K562 (cell line): Measurements from ENCODE around the gene MDN1. TPM values are rescaled to one million over a fixed set of nuclear protein-coding genes. Genes with fewer than 3 reads are reported as not detected.

Experiments
- CBFA2T3 ChIP-seq: fragments of 450-650 bp; IDR thresholded peaks from 2 replicates; pipeline ENCODE4 v1.6.1; 2017
- NCOA4 ChIP-seq: fragments of 450-650 bp; IDR thresholded peaks from 2 replicates; pipeline ENCODE4 v1.6.1; 2018; ENCODE audit warnings: mild to moderate bottlenecking; ENCODE audit not compliant: partially characterized antibody
- NFE2L1 ChIP-seq: fragments of 450-650 bp; IDR thresholded peaks from 2 replicates; pipeline ENCODE4 v1.6.1; 2016; ENCODE audit warnings: missing genetic modification characterization, low read depth, mild to moderate bottlenecking, missing compliant biosample characterization, moderate library complexity, borderline replicate concordance
- NR0B1 ChIP-seq: fragments of 450-650 bp; IDR thresholded peaks from one replicate; pipeline ENCODE4 v1.6.1; 2018; ENCODE audit warnings: mild to moderate bottlenecking, moderate library complexity; ENCODE audit not compliant: partially characterized antibody
- PBX2 ChIP-seq, 2 experiments: IDR thresholded peaks in 1 of 2; conservative IDR thresholded peaks in 1 of 2; 2 replicates each; pipeline ENCODE4 v1.6.1; 2016; ENCODE audit warnings: low read depth in 2 of 2, mild to moderate bottlenecking in 1 of 2, missing compliant biosample characterization in 1 of 2, missing genetic modification characterization in 1 of 2, moderate library complexity in 1 of 2
- POLR2A ChIP-seq: fragments of 450-650 bp; conservative IDR thresholded peaks from 2 replicates; pipeline ENCODE4 v1.6.1; 2016
- POLR2AphosphoS2 ChIP-seq: IDR thresholded peaks from 2 replicates; pipeline ENCODE4 v1.6.1; 2012; ENCODE audit warnings: low read length, improper control_type of control experiment
- RBM25 ChIP-seq: fragments of 200-400 bp; formaldehyde crosslinking; IDR thresholded peaks from 2 replicates; pipeline ENCODE4 v1.6.1; 2018; ENCODE audit warnings: low read length, low read depth, moderate library complexity; ENCODE audit not compliant: severe bottlenecking
- SIN3B ChIP-seq: fragments of 450-650 bp; IDR thresholded peaks from 2 replicates; pipeline ENCODE4 v1.6.1; 2017; ENCODE audit warnings: low read depth, mild to moderate bottlenecking, moderate library complexity
- SP1 ChIP-seq: sonication (generic); formaldehyde crosslinking; IDR thresholded peaks from 2 replicates; pipeline ENCODE4 v1.8.1; 2022; ENCODE audit warnings: mild to moderate bottlenecking, missing genetic modification reagents
- TAF7 ChIP-seq: fragments of 450-650 bp; IDR thresholded peaks from 2 replicates; pipeline ENCODE4 v1.6.1; 2016; ENCODE audit warnings: missing genetic modification characterization, missing compliant biosample characterization
- TCF7L2 ChIP-seq: fragments of 150-350 bp; IDR thresholded peaks from 2 replicates; pipeline ENCODE4 v1.6.1; 2016; ENCODE audit warnings: low read depth, mild to moderate bottlenecking, low read length, moderate library complexity
- THRAP3 ChIP-seq: fragments of 450-650 bp; IDR thresholded peaks from 2 replicates; pipeline ENCODE4 v1.6.1; 2016; ENCODE audit warnings: mild to moderate bottlenecking, inconsistent platforms, borderline replicate concordance
- YY1 ChIP-seq, 3 experiments: IDR thresholded peaks; 2 replicates each; pipeline ENCODE4 v1.6.1; 2011; ENCODE audit warnings: low read length in 2 of 3, mild to moderate bottlenecking in 2 of 3, moderate library complexity in 2 of 3, borderline replicate concordance in 1 of 3, control low read depth in 1 of 3, low read depth in 1 of 3; ENCODE audit not compliant: insufficient read depth in 3 of 3, insufficient replicate concordance in 2 of 3, control insufficient read depth in 1 of 3, insufficient read length in 1 of 3; ENCODE audit errors: extremely low read depth in 1 of 3
- ZBTB17 ChIP-seq: fragments of 450-650 bp; formaldehyde crosslinking; IDR thresholded peaks from 2 replicates; pipeline ENCODE4 v1.4.0; 2020; ENCODE audit warnings: mild to moderate bottlenecking
- ZBTB9 ChIP-seq: fragments of 450-650 bp; formaldehyde crosslinking; IDR thresholded peaks from 2 replicates; pipeline ENCODE4 v1.4.0; 2020; ENCODE audit warnings: mild to moderate bottlenecking, moderate library complexity
- ZNF76 ChIP-seq: fragments of 250-450 bp; sonication (Bioruptor Pico); IDR thresholded peaks from 2 replicates; pipeline ENCODE4 v1.4.0; 2020; ENCODE audit warnings: mild to moderate bottlenecking, moderate library complexity, borderline replicate concordance
- polyA plus RNA-seq, 8 experiments: library from polyadenylated mRNA; depleted of rRNA in 4 of 8; stranded (reverse) in 5 of 8; unstranded in 3 of 8; fragments of >200 nt; fragmentation: Nextera tagmentation in 2 of 8; fragmentation: Illumina TruSeq in 1 of 8; extraction: Ambion mirVana in 2 of 8; extraction: Trizol in 1 of 8; gene quantifications; 2 replicates each; pipeline versions ENCODE4 v1.2.1 to v1.2.3, GENCODE V29; 2011 to 2014; ENCODE audit warnings: inconsistent platforms in 1 of 8, missing spikeins in 1 of 8
- total RNA-seq, 7 experiments: library from RNA; depleted of rRNA in 6 of 7; stranded (reverse); fragments of >200 nt in 6 of 7; fragmentation: Illumina TruSeq in 2 of 7; extraction: Trizol in 2 of 7; gene quantifications; 2 replicates each; pipeline versions ENCODE4 v1.2.1 to v1.2.3, GENCODE V29; 2011 to 2021; ENCODE audit warnings: low replicate concordance in 1 of 7

MDN1 gene
- total and polyA plus RNA-seq, 9 of the 15 experiments (the other 6 are each of a cell fraction or from before 2014, with no cell fraction given) = 25.6 to 93.6 (median 43.0) TPM

GRCh38 chr6:89829472-89830169, 10.0 kb upstream of the MDN1 start, which contains the start of gene CASP8AP2 (continued):
- TF ChIP-seq NR0B1 = no peak
- peak; percentile 68 for TF ChIP-seq RBM25
- no peak for TF ChIP-seq NFE2L1 (tag)
- TF ChIP-seq SP1 (CRISPR knock-in tag) = peak; percentile 75
- TF ChIP-seq THRAP3 = no peak
- peak; percentile 76; the same call in 1 of the 2 replicates for TF ChIP-seq ZBTB9
- 0 out of 2 replicates have a peak, but pooled peaks have one; percentile 20 for TF ChIP-seq ZBTB17 (CRISPR knock-in tag)
- no peak; the same call in 1 of the 2 replicates for TF ChIP-seq CBFA2T3
- no peak for TF ChIP-seq TAF7 (tag)
- TF ChIP-seq NCOA4 = no peak
- peak; percentile 56; the same call in 1 of the 2 replicates for TF ChIP-seq POLR2AphosphoS2
- peak; percentile 90 for TF ChIP-seq POLR2A
- TF ChIP-seq YY1 (IDR thresholded peaks at IDR 0.05; ENCODE audit: borderline replicate concordance in 1 of 3, control insufficient read depth in 1 of 3, extremely low read depth in 1 of 3, insufficient read depth in 3 of 3, insufficient read length in 1 of 3, insufficient replicate concordance in 2 of 3, low read depth in 1 of 3, low read length in 2 of 3) = no peak
- TF ChIP-seq SIN3B = peak; percentile 48
- no peak for TF ChIP-seq ZNF76
- TF ChIP-seq TCF7L2 = no peak
- TF ChIP-seq PBX2 (CRISPR knock-in tag; IDR thresholded peaks at IDR 0.05; ENCODE audit: low read depth) = no peak
- TF ChIP-seq PBX2 (tag; conservative IDR thresholded peaks at IDR 0.05; ENCODE audit: low read depth) = peak; percentile 74
